NCI-H1048 (cell line): ENCODE measurements around the gene LHX1.

ENCODE experiments used
- DNase-seq: peaks from one replicate; lab custom pipeline; 2025; lab: John Stamatoyannopoulos, UW

Gene LHX1

GRCh38 chr17:36939052-36939801, 2.0 kb downstream of the LHX1 start:
- DNase-seq = no peak

GRCh38 chr17:36939802-36940312, 2.6 kb downstream of the LHX1 start:
- no peak for DNase-seq

- DNase-seq = no peak
Measured at GRCh38 chr17:36940313-36941264, 3.3 kb downstream of the LHX1 start.

- no peak for DNase-seq
Measured at GRCh38 chr17:36941265-36942010, 4.2 kb downstream of the LHX1 start.

GRCh38 chr17:36942019-36942599, 4.8 kb downstream of the LHX1 start:
- no peak for DNase-seq

- DNase-seq = no peak
Measured at GRCh38 chr17:36942631-36943125, 5.4 kb downstream of the LHX1 start.

- DNase-seq = no peak
Measured at GRCh38 chr17:36943250-36944191, 6.2 kb downstream of the LHX1 start.

- DNase-seq = no peak
Measured at GRCh38 chr17:36944553-36944952, 7.3 kb downstream of the LHX1 start.

GRCh38 chr17:36945140-36945539, 7.9 kb downstream of the LHX1 start:
- DNase-seq = no peak

GRCh38 chr17:36945959-36946725, 8.9 kb downstream of the LHX1 start:
- DNase-seq = no peak

- no peak for DNase-seq
Measured at GRCh38 chr17:36946726-36947091, 9.4 kb downstream of the LHX1 start.

GRCh38 chr17:36947922-36948716, 10.8 kb downstream of the LHX1 start:
- no peak for DNase-seq

GRCh38 chr17:36948717-36949460, 11.6 kb downstream of the LHX1 start, which contains the start of gene AATF:
Gene AATF, plus strand, starts transcription at chr17:36948954. Its CDS starts 172 bp downstream, at chr17:36949126.
- DNase-seq = peak; percentile 89

- no peak for DNase-seq
Measured at GRCh38 chr17:36949461-36949927, 12.2 kb downstream of the LHX1 start.

GRCh38 chr17:36950027-36950426, 12.8 kb downstream of the LHX1 start:
- DNase-seq = no peak

- DNase-seq = no peak
Measured at GRCh38 chr17:36951084-36951789, 14.0 kb downstream of the LHX1 start.

GRCh38 chr17:36971508-36971907, 34.2 kb downstream of the LHX1 start:
- no peak for DNase-seq
